KMS-11 (cell line): ENCODE results near the gene CCSAP.
A peak's percentile ranks its signal among the peaks of the same experiment; 100 is the strongest.

ENCODE experiments used
- H2AFZ ChIP-seq: fragments of 200-600 bp; sonication (generic); 2 replicates; pipeline ENCODE4 v1.6.1; 2016; ENCODE audit warnings: antibody characterized with exemption, mixed run types, low read depth
- H3K27ac ChIP-seq: fragments of 200-600 bp; sonication (generic); 2 replicates; pipeline ENCODE4 v1.6.1; 2016; ENCODE audit warnings: mild to moderate bottlenecking, mixed run types
- H3K27me3 ChIP-seq: fragments of 200-600 bp; sonication (generic); 2 replicates; pipeline ENCODE4 v1.6.1; 2017; ENCODE audit warnings: mild to moderate bottlenecking, low read depth, mixed run types, moderate library complexity; ENCODE audit not compliant: insufficient read depth
- H3K36me3 ChIP-seq: fragments of 200-600 bp; sonication (generic); 2 replicates; pipeline ENCODE4 v1.6.1; 2017; ENCODE audit warnings: mild to moderate bottlenecking, mixed run types; ENCODE audit not compliant: insufficient read depth
- H3K4me1 ChIP-seq: fragments of 200-600 bp; sonication (generic); 2 replicates; pipeline ENCODE4 v1.6.1; 2016; ENCODE audit warnings: mild to moderate bottlenecking, low read depth, mixed run types; ENCODE audit not compliant: poor library complexity, severe bottlenecking
- H3K4me2 ChIP-seq: fragments of 200-600 bp; sonication (generic); 2 replicates; pipeline ENCODE4 v1.7.0; 2016; ENCODE audit warnings: mild to moderate bottlenecking, mixed run types
- H3K4me3 ChIP-seq: fragments of 200-600 bp; sonication (generic); IDR thresholded peaks from 2 replicates; pipeline ENCODE4 v1.6.1; 2017; ENCODE audit warnings: low read depth, low read length, mixed read lengths; ENCODE audit not compliant: insufficient read depth
- H3K79me2 ChIP-seq: fragments of 200-600 bp; sonication (generic); 2 replicates; pipeline ENCODE4 v1.6.1; 2016; ENCODE audit warnings: low read depth, mixed run types; ENCODE audit not compliant: insufficient read depth
- H3K9ac ChIP-seq: fragments of 200-600 bp; sonication (generic); 2 replicates; pipeline ENCODE4 v1.6.1; 2016; ENCODE audit warnings: mild to moderate bottlenecking, mixed run types
- H4K20me1 ChIP-seq: fragments of 200-600 bp; sonication (generic); 2 replicates; pipeline ENCODE4 v1.6.1; 2016; ENCODE audit warnings: mild to moderate bottlenecking, mixed run types; ENCODE audit not compliant: insufficient read depth
- TF ChIP-seq, protein P1 (sequence below): fragments of 200-600 bp; sonication (generic); conservative IDR thresholded peaks from 2 replicates; pipeline ENCODE4 v1.6.1; 2017; ENCODE audit warnings: low read depth, mild to moderate bottlenecking, antibody characterized with exemption, low read length, moderate library complexity, mixed read lengths

The CCSAP gene, protein sequence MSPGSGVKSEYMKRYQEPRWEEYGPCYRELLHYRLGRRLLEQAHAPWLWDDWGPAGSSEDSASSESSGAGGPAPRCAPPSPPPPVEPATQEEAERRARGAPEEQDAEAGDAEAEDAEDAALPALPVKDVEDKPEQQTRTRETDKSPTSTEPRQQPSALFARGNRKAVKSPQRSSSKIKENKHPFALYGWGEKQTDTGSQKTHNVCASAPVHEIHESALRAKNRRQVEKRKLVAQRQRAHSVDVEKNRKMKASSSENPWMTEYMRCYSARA

GRCh38 chr1:229342656-229343569 is at the start of gene CCSAP:
CCSAP (minus strand) TSS chr1:229343047; CDS start chr1:229342465, 582 bp downstream.
- Histone ChIP-seq H3K4me3 (peak within 1 kb of the TSS; percentile 75), H3K9ac (peak within 1 kb of the TSS; percentile 56; the same call in 1 of the 2 replicates), H3K27me3 (peaks cover 6% of the 10 kb centered on the region), H3K4me2 (peak within 1 kb of the TSS; percentile 96), H3K79me2 (no peaks in the 10 kb centered on the region), H2AFZ (peak within 1 kb of the TSS; percentile 87), H4K20me1 (no peaks in the 10 kb centered on the region), H3K4me1 (peaks cover 28% of the 10 kb centered on the region), H3K27ac (peak within 1 kb of the TSS; percentile 37; the same call in 1 of the 2 replicates), H3K36me3 (no peaks in the 10 kb centered on the region)
- TF ChIP-seq, protein P1, sequence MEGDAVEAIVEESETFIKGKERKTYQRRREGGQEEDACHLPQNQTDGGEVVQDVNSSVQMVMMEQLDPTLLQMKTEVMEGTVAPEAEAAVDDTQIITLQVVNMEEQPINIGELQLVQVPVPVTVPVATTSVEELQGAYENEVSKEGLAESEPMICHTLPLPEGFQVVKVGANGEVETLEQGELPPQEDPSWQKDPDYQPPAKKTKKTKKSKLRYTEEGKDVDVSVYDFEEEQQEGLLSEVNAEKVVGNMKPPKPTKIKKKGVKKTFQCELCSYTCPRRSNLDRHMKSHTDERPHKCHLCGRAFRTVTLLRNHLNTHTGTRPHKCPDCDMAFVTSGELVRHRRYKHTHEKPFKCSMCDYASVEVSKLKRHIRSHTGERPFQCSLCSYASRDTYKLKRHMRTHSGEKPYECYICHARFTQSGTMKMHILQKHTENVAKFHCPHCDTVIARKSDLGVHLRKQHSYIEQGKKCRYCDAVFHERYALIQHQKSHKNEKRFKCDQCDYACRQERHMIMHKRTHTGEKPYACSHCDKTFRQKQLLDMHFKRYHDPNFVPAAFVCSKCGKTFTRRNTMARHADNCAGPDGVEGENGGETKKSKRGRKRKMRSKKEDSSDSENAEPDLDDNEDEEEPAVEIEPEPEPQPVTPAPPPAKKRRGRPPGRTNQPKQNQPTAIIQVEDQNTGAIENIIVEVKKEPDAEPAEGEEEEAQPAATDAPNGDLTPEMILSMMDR: no peak

- Histone ChIP-seq H3K27ac (no peak overlapping the region), H3K4me1 (no peaks in the 10 kb centered on the region), H3K9ac (no peak overlapping the region), H3K4me2 (no peak overlapping the region), H3K27me3 (no peaks in the 10 kb centered on the region), H4K20me1 (no peaks in the 10 kb centered on the region), H3K4me3 (no peak overlapping the region), H3K79me2 (no peaks in the 10 kb centered on the region), H3K36me3 (no peaks in the 10 kb centered on the region), H2AFZ (no peak overlapping the region)
- TF ChIP-seq, protein P1: no peak
Measured at GRCh38 chr1:229390130-229390529, 47.3 kb upstream of the CCSAP start.

GRCh38 chr1:229388897-229389580 is 46.2 kb upstream of the CCSAP start:
- TF ChIP-seq, protein P1: no peak
- Histone ChIP-seq H3K4me3 (no peak overlapping the region), H3K27me3 (no peaks in the 10 kb centered on the region), H3K27ac (no peak overlapping the region), H2AFZ (no peak overlapping the region), H3K36me3 (no peaks in the 10 kb centered on the region), H3K4me2 (no peak overlapping the region), H4K20me1 (no peaks in the 10 kb centered on the region), H3K9ac (no peak overlapping the region), H3K4me1 (no peaks in the 10 kb centered on the region), H3K79me2 (no peaks in the 10 kb centered on the region)

- TF ChIP-seq, protein P1: no peak
- no peaks in the 10 kb centered on the region for H3K36me3 ChIP-seq
- H3K79me2 ChIP-seq: no peaks in the 10 kb centered on the region
- no peak overlapping the region for H3K4me3 ChIP-seq
- H3K27me3 ChIP-seq: no peaks in the 10 kb centered on the region
- no peak overlapping the region for H3K27ac ChIP-seq
- no peak overlapping the region for H3K4me2 ChIP-seq
- H4K20me1 ChIP-seq: no peaks in the 10 kb centered on the region
- H3K9ac ChIP-seq: no peak overlapping the region
- no peaks in the 10 kb centered on the region for H3K4me1 ChIP-seq
- H2AFZ ChIP-seq: no peak overlapping the region
Measured at GRCh38 chr1:229385853-229386456, 43.1 kb upstream of the CCSAP start.
